ENCODE measurements around the gene DIAPH2.

DNA sequence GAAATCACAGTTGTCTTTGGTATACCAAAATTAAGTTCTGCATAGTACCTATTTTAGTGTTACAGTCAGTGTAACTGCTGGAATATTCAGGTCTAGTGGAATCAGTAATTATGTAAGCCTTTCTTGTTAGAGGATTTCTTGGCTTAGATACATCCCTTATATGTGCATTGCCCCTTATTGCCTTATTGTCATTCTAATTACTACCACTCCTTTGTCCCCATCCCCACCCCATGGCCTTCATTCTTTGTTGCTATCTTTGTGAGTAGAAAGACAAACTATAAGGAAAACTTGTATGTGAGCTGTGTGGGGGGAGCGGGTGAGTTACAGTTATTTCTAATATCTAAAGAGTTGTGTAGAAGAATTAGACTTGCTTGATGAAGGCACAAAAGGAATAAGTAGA lies 162.2 kb downstream of the DIAPH2 start:
- no peak for TF ChIP-seq MYC (IDR thresholded peaks at IDR 0.05; ENCODE audit: low read depth, low read length)
- no peak for TF ChIP-seq CTCF (IDR thresholded peaks at IDR 0.05; ENCODE audit: low read depth, low read length)
- TF ChIP-seq, protein P1, sequence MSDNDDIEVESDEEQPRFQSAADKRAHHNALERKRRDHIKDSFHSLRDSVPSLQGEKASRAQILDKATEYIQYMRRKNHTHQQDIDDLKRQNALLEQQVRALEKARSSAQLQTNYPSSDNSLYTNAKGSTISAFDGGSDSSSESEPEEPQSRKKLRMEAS (IDR thresholded peaks at IDR 0.05; ENCODE audit: low read depth, low read length), result no peak
- TF ChIP-seq POLR2A (IDR thresholded peaks at IDR 0.05; ENCODE audit: extremely low read depth, insufficient read length), result no peak

Data from NB4 (cell line).